Measurements from ENCODE around the gene TSPEAR. TPM values are rescaled to one million over a fixed set of nuclear protein-coding genes. Genes with fewer than 3 reads are reported as not detected.

TSPEAR gene
- polyA plus RNA-seq, 1 of the 3 experiments (the other 2 are of a cell fraction) = 0.08 TPM

GRCh38 chr21:44482581-44483287 is 228.6 kb downstream of the TSPEAR start:
- Histone ChIP-seq H3K27me3 (ENCODE audit: insufficient read depth) (peaks cover 9% of the 10 kb centered on the region; the same call in 1 of the 2 replicates), H3K9ac (no peak overlapping the region), H4K20me1 (ENCODE audit: insufficient read depth) (no peaks in the 10 kb centered on the region), H3K4me1 (ENCODE audit: control insufficient read depth in 1 of 2, insufficient read depth in 2 of 2, low read depth in 1 of 2, low read length in 1 of 2) (no peaks in the 10 kb centered on the region), H2AFZ (ENCODE audit: low read depth) (no peak overlapping the region), H3K79me2 (ENCODE audit: insufficient read depth) (peaks cover 4% of the 10 kb centered on the region; the same call in 1 of the 2 replicates), H3K9me3 (no peaks in the 10 kb centered on the region), H3K4me2 (no peak overlapping the region), H3K27ac (ENCODE audit: low read depth in 2 of 2, low read length in 1 of 2) (no peak overlapping the region), H3K36me3 (replicated peaks in 1 of 2; ENCODE audit: control insufficient read depth in 1 of 2, insufficient read depth in 2 of 2, low read length in 1 of 2) (no peaks in the 10 kb centered on the region), H3K4me3 (ENCODE audit: low read depth in 2 of 2, low read length in 1 of 2) (no peak overlapping the region), H3F3A (replicated peaks; ENCODE audit: insufficient read depth) (no peaks in the 10 kb centered on the region), H3K9me2 (no peaks in the 10 kb centered on the region)
- 73% methylated on average over 10 of the region's 14 CpGs for WGBS (ENCODE audit: low lambda C conversion rate)
- CTCF ChIA-PET = interaction anchor here (0.5 to 1.5 kb wide), 5 partner anchors 8 to 179 kb away, joined by 3 to 4 read pairs (median 4); no protein-coding TSS in a partner anchor
- POLR2A ChIA-PET = interaction anchor here (0.7 kb wide), 1 partner anchor 27 kb away, joined by 3 read pairs; no protein-coding TSS in a partner anchor
- TF ChIP-seq FOXM1 (IDR thresholded peaks at IDR 0.05; ENCODE audit: low read depth) (no peak), CHD2 (IDR thresholded peaks at IDR 0.05; ENCODE audit: low read length, partially characterized antibody) (no peak), REST (IDR thresholded peaks at IDR 0.05; ENCODE audit: low read depth, low read length) (no peak), USF2 (IDR thresholded peaks at IDR 0.05; ENCODE audit: borderline replicate concordance, low read depth, low read length) (no peak), RXRA (IDR thresholded peaks at IDR 0.05; ENCODE audit: borderline replicate concordance, low read depth) (no peak), JUND (IDR thresholded peaks at IDR 0.05) (no peak), ELF1 (IDR thresholded peaks at IDR 0.05) (no peak)
- TF ChIP-seq, protein P1, sequence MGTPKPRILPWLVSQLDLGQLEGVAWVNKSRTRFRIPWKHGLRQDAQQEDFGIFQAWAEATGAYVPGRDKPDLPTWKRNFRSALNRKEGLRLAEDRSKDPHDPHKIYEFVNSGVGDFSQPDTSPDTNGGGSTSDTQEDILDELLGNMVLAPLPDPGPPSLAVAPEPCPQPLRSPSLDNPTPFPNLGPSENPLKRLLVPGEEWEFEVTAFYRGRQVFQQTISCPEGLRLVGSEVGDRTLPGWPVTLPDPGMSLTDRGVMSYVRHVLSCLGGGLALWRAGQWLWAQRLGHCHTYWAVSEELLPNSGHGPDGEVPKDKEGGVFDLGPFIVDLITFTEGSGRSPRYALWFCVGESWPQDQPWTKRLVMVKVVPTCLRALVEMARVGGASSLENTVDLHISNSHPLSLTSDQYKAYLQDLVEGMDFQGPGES (IDR thresholded peaks at IDR 0.05; ENCODE audit: low read depth, low read length) = no peak
- no peak for DNase-seq

Measured in SK-N-SH (cell line).